Measurements from ENCODE around the gene SUMF1. TPM values are rescaled to one million over a fixed set of nuclear protein-coding genes. Genes with fewer than 3 reads are reported as not detected.
"Not testable (repeated sequence)": the region's sequence is repeated elsewhere in the genome, so short reads cannot be mapped to it uniquely, and the experiment has no call there.

Gene SUMF1
- total RNA-seq, 1 donor from 2014 or later = 98.4 TPM

- intact Hi-C loops (cut with DNase I) = no loop called here
- Histone ChIP-seq H3K9me3 (no peaks in the 10 kb centered on the region), H3K27ac (no peak overlapping the region), H3K36me3 (no peaks in the 10 kb centered on the region), H3K4me1 (peaks cover 0 to 5% of the 10 kb centered on the region in 2 donors), H3K27me3 (no peaks in the 10 kb centered on the region), H3K4me3 (no peak overlapping the region)
- TF ChIP-seq, protein P1, sequence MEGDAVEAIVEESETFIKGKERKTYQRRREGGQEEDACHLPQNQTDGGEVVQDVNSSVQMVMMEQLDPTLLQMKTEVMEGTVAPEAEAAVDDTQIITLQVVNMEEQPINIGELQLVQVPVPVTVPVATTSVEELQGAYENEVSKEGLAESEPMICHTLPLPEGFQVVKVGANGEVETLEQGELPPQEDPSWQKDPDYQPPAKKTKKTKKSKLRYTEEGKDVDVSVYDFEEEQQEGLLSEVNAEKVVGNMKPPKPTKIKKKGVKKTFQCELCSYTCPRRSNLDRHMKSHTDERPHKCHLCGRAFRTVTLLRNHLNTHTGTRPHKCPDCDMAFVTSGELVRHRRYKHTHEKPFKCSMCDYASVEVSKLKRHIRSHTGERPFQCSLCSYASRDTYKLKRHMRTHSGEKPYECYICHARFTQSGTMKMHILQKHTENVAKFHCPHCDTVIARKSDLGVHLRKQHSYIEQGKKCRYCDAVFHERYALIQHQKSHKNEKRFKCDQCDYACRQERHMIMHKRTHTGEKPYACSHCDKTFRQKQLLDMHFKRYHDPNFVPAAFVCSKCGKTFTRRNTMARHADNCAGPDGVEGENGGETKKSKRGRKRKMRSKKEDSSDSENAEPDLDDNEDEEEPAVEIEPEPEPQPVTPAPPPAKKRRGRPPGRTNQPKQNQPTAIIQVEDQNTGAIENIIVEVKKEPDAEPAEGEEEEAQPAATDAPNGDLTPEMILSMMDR (IDR thresholded peaks at IDR 0.05) = no peak
- no peak for DNase-seq (ENCODE audit: low spot score in 2 of 2)
These were observed 131.1 kb downstream of the SUMF1 start for GRCh38 chr3:4335840-4336562.

- Histone ChIP-seq H3K4me3 (no peak overlapping the region), H3K4me1 (no peaks in the 10 kb centered on the region), H3K36me3 (no peaks in the 10 kb centered on the region), H3K27ac (no peak overlapping the region), H3K9me3 (no peaks in the 10 kb centered on the region), H3K27me3 (no peaks in the 10 kb centered on the region)
- TF ChIP-seq, protein P1 (IDR thresholded peaks at IDR 0.05) = no peak
- no peak for DNase-seq (ENCODE audit: low spot score in 2 of 2)
- intact Hi-C loops (cut with DNase I) = no loop called here
These were observed 132.5 kb downstream of the SUMF1 start for GRCh38 chr3:4334548-4334947.

DNA sequence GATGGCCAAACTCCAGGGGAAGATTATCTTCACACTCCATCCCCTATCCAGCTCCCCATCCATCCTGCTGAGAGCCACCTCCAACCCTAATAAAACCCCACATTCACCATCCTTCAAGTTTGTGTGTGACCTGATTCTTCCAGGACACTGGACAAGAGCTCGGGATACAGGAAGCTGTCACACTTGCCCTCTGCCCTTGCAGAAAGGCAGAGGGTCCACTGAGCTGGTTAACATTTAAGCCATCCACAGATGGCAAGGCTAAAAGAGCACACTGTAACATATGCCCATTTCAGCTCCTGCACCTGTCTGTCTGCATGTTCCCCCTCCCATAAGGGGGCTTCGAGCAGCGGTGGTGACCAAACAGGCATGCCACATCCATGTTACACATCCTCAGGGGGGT lies 134.1 kb downstream of the SUMF1 start:
- intact Hi-C loops (cut with DNase I) = no loop called here
- no peak for DNase-seq (ENCODE audit: low spot score in 2 of 2)
- Histone ChIP-seq H3K9me3 (no peaks in the 10 kb centered on the region), H3K36me3 (no peaks in the 10 kb centered on the region), H3K4me3 (no peak overlapping the region), H3K27me3 (no peaks in the 10 kb centered on the region), H3K4me1 (no peaks in the 10 kb centered on the region), H3K27ac (no peak overlapping the region)
- TF ChIP-seq, protein P1 (IDR thresholded peaks at IDR 0.05) = no peak

GRCh38 chr3:4332574-4332973 lies 134.5 kb downstream of the SUMF1 start:
- Histone ChIP-seq H3K4me1 (no peaks in the 10 kb centered on the region), H3K27me3 (no peaks in the 10 kb centered on the region), H3K27ac (no peak overlapping the region), H3K36me3 (no peaks in the 10 kb centered on the region), H3K9me3 (no peaks in the 10 kb centered on the region), H3K4me3 (no peak overlapping the region)
- TF ChIP-seq, protein P1 (IDR thresholded peaks at IDR 0.05) = no peak
- DNase-seq (ENCODE audit: low spot score in 2 of 2) = no peak
- intact Hi-C loops (cut with DNase I) = no loop called here

DNA sequence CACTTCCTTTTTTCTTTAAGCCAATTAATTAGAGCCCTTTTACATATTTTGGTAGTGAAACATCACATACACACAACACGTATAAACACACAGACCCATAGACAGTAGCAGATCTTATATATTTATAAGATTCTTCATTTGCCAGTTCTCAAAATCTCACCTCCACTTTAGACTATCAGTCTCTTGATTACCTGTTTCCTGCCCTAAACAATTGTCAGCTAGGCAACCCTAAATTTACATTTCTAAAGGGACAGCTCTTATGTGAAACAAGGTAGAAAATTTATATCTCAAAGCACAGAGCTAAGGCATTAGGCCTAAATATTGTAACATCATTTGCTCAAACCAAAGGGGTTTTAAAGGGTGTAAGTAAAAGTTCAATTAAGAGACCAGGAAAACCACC lies 135.0 kb downstream of the SUMF1 start:
- no peak for DNase-seq (ENCODE audit: low spot score in 2 of 2)
- TF ChIP-seq, protein P1 (IDR thresholded peaks at IDR 0.05) = no peak
- no peak overlapping the region for H3K4me3 ChIP-seq
- H3K27me3 ChIP-seq = no peaks in the 10 kb centered on the region
- H3K4me1 ChIP-seq = no peaks in the 10 kb centered on the region
- no peaks in the 10 kb centered on the region for H3K36me3 ChIP-seq
- no peak overlapping the region for H3K27ac ChIP-seq
- no peaks in the 10 kb centered on the region for H3K9me3 ChIP-seq
- intact Hi-C loops (cut with DNase I) = no loop called here

DNA sequence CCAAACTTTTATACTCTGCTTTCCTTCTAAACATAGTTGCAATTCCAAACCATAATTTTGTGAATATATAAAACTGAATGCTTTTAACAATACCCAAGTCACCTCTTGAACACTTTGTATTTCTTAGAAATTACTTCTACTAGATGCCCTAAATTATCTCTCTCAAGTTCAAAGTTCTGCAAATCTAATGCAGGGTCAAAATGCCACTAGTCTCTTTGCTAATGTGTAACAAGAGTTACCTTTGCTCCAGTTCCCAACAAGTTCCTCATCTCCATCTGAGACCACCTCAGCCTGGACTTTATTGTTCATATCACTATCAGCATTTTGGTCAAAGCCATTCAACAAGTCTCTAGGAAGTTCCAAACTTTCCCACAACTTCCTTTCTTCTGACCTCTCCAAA lies 137.3 kb downstream of the SUMF1 start:
- H3K27ac ChIP-seq; H3K9me3 ChIP-seq; intact Hi-C loops (cut with DNase I); H3K4me3 ChIP-seq; H3K4me1 ChIP-seq; H3K36me3 ChIP-seq; DNase-seq (ENCODE audit: low spot score in 2 of 2); H3K27me3 ChIP-seq: not testable (repeated sequence)

Data from ascending aorta (tissue), 2 donors.